ENCODE data around the gene RSPO1. TPM values are rescaled to one million over a fixed set of nuclear protein-coding genes. Genes with fewer than 3 reads are reported as not detected.
A peak's percentile ranks its signal among the peaks of the same experiment; 100 is the strongest.
"Not testable (repeated sequence)": the region's sequence is repeated elsewhere in the genome, so short reads cannot be mapped to it uniquely, and the experiment has no call there.

Gene RSPO1, protein sequence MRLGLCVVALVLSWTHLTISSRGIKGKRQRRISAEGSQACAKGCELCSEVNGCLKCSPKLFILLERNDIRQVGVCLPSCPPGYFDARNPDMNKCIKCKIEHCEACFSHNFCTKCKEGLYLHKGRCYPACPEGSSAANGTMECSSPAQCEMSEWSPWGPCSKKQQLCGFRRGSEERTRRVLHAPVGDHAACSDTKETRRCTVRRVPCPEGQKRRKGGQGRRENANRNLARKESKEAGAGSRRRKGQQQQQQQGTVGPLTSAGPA
- total RNA-seq, result 0.20 TPM

DNA sequence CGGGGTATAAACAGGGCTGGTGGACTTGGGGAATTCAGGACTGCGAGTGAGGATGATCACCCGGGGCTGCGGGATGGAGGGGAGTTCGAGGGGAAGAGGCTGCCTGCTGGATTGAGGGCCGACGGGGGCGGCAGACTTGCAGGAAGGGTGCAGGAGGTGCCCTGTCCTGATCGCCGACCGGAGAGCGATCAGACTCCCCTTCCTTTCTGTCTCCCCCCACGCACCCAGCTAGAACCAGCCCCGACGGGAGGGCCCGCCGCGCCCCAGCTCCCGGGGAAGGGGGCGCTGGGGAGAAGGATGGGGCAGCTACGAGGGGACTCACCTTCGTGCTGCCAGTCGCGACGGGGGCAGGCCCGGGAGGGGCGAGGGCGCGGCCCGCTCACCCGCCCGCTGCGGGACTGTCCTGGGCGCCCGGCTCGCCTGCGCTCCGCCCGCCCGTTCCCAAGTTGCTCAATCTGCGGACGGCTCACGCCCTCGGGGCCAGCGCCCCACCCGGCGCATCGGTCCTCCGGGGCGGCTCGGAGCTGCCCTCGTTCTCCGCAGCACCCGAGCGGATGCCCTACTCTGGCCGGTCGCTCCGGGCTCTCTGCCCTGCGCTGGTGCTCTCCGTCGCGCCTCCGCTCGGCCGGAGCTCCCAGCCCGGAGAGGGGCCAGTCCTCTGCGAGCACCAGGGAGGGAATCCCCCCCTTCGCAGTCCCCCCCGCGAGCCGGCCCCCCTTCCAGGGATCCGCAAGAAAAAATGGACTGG lies at the start of gene RSPO1:
TSS of gene RSPO1 (minus strand) at position 649 of the 748 bp plus-strand sequence. CDS start 5,231 bp downstream, outside the sequence.
- peak; percentile 57 for ATAC-seq

DNA sequence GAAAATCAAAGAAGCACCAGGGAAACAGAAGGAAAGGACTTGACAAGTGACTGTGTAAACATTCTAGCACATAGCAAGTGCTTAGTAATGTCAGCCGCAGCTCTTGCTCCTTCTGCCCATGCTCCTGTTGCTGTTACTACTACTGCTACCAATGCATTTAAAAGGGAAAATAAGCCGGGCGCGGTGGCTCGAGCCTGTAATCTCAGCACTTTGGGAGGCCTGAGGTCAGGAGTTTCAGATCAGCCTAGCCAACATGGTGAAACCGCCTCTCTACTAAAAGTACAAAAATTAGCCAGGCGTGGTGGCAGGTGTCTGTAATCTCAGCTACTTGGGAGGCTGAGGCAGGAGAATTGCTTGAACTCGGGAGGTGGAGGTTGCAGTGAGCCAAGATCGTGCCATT lies 49.5 kb upstream of the RSPO1 start:
- not testable (repeated sequence) for ATAC-seq

DNA sequence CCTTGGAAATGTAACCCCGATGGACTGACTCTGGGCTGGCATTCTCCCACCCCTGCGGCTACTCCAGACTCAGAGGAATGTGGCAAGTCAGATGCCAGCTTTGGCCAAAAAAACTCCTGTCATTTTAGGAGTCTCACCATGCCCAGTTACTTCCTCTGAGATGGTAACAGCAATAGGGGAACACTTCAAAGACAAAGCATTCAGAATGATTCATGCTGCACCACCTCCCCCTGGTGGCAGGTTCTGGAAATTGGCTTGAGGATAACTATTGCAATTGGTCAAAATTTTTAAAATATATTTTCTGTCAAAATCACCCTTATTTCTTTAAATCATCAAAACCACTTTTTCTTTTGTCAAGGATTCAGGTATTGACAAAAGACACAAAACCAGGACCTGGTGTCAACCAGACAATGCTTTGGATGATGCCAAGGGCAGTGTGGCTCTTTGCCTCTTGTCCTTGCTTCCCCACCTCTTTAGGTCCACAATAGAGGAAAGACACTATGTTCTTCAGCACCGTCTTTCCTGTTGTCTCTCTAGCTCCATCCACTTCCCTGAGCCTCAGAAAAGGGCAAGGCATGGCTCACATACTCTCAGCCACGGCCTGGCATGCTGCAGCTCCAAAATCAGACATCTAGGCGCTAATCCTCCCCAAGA lies 47.8 kb upstream of the RSPO1 start:
- peak; percentile 79 for ATAC-seq

DNA sequence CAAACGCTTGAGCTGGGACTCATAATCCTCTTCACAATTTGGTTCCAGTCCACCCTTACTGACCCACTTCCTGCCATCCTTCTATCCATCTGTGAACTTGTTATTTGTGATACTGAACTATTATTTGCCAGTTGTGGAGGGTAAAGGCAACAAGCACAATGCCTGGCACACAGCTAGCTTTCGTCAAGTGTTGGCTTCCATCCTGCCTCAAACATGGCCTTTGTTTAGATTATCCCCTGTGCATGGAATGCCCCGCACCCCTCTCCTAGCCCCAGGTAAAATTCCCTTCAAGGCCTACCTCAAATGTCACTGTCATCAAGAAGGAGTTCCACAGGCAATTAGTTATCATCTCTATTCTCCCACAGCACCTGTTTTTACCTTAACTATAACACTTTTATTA lies 46.2 kb upstream of the RSPO1 start:
- no peak for ATAC-seq

DNA sequence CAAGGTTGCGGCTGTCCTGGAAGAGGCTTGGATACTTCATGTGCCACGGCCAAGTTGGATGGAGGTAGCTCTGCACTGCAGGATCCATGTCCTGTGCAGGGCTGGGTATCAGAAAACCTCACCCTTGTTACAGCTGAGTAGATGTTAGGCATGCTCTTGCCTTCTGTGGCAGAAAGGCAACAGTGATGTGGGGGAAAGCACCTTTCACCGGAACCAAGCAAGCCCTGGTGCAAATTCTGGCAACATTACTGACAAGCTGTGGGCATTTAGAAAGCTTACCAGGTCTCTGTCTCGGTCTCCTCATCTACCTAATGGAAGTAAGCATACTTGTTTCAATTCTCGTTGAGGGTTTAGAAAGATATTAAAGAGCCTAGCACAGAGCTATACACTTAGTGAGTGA lies 43.1 kb upstream of the RSPO1 start:
- ATAC-seq, result no peak

DNA sequence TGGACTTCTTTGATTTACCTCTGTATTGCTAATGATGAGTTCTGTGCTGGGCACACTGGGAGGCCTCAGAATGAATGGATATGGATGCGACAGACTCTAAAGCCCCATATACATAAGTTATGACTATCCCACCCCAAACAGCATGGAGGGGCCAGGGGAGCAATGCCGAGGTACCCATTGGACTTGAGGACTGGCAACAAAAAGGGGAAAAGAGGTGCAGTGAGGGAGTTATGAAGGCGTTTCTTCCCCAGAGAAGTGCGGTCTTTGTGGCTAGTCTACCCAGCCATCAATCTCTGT lies 42.4 kb upstream of the RSPO1 start:
- ATAC-seq, result no peak

DNA sequence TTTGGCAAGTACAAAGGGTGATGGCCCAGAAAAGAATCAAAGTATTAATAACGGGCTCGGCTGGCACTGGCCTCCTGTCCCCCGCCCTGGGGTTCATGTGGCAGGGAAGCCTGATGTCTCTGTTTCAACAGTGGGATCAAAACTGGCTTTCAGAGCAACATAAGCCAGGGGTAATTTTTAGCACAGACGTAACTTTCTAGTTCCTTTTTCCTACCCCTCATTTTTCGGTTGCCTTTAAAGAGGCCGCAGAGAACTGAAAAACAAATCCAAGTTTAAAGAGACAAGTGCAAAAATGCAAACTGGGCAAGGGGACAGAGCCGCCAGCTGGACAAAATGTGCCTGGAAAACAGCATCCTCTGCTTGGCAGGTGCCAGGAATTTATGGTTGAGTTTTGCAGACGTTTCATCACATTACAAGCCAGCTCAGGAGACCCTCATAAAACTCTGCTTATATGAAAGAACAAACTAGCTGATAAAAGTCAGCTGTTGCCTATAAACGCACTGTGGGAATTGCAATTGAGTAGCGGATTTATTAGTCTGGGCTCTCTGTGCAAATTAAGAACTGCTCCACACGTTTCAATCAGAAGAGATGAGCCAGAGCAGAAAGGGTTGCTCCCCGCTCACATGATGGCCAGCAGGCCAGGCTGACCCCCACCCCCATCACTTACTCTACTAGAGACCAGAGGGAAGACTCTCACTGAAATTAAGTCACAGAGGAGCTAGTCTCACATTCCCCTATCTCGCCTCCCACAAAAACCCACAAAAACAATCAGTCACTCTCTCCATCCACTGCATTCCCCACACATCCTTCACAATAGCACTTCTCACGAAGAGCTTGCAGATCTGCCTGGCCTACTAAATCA lies 41.8 kb upstream of the RSPO1 start:
- ATAC-seq, result no peak

DNA sequence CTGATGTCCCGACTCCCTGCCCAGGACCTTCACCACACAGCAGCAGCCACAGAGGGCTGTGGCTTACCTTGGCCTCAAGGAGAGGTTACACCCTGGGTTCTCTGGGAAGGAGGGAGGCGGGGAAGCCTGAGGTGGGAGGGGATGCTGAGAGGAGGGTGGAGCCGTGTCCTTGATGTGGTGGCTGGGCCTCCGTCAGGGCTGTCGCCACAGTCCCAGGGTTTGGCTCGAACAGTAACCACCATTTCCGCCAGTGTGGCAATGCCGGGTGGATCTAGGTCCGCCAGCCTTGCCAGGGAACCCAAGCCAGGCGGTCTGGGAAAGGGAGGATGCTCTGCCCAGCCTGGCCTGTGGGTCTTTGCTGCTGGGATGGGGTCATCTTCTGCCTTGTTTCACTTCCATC lies 39.2 kb upstream of the RSPO1 start:
- ATAC-seq, result peak; percentile 36

DNA sequence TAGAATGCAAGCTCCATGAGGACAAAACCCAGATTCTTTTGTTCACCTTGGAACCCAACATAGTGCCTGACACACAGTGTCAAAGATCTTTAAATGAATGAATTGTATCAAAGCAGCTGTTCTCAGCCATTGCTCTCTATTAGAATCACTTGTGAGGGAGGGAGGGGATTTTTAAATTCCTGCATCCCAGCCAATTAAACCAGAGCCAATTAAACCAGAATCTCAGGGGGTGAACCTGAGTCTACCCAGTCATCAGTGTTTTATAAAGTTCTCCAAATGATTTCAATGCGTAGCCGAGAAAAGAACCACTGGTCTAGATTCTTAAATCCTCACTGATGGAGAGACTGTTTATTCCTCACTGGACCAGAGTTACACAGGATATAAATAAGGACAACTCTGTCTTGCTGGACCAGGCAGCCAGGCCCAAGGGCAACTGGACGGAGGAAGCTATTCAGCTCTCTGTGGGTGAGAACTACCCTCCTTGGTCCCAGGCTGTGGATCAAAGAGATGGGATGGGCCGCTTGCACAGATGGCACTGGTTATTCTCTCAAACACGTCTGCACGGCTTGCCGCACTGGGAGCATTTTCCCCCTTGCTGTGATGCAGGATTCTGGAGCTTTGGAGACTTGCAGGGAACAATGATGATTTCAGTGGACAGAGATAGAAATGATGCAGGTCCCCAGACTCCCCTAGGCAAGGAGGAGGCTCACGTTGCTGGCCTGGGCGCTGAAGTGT lies 37.6 kb upstream of the RSPO1 start:
- no peak for ATAC-seq

DNA sequence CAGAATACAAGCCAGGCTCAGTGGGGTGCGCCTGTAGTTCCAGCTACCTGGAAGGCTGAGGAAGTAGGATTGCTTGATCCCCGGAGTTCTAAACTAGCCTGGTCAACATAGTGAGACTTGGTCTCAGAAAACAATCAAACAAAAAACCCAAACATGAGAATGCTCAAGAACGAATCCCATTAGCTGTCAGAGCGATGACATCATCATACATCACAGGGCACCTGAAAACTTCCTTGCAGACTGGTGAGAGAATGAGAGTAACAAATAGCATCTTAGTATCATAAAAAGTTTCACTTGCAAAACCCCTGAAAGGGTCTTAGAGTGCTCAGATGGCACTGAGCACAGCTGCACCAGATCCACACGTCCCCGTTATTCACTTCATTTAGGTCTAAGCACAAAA lies 36.6 kb upstream of the RSPO1 start:
- no peak for ATAC-seq

DNA sequence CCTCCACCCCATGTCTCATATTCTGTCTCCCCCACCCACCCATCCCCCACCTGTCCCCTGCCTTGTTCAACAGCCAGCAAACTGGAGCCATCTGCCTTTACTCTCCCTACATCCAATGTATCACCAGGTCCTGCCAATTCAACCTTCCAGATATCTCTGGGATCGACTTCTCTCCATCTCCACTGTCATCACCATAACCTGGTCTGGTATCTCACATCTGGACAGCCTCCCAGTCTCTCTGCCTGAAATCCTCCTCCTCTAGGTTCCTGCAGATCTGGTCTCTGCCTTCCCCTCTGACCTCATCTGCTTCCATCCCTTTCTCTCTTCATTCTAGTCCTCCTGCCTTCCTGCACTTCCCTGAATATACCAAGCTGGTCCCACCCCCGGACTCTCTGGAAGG lies 35.4 kb upstream of the RSPO1 start:
- ATAC-seq, result no peak

DNA sequence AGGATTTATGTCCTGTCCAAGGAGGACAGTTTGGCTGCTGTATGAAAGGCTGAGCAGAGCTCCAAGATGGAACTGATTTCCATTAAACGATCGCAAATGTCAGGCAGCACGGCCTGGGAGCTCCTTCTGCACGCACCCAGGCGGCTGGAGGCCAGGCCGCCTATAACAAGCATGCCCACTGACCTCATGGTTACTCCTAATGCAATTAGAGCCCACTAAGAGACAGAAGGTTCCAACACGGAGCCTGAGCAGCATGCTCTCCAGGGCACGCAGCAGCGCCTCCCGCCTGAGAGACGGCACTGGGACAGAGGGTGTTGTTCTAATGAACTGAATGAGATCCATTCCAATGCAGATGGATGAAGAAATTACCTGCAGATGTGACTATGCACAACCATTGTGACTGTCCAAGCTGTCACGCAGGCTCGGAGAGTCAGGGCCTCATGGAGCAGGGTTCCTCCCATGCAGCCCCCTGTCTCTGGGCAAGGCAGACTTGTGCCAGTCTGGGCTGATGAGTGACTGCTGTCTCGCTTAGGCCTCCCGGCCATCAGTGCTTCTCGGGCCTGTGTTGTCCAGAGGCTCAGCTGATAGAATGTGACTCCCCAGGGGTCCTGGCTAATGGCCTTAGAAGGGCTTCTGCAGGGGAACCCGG lies 32.5 kb upstream of the RSPO1 start:
- no peak for ATAC-seq

DNA sequence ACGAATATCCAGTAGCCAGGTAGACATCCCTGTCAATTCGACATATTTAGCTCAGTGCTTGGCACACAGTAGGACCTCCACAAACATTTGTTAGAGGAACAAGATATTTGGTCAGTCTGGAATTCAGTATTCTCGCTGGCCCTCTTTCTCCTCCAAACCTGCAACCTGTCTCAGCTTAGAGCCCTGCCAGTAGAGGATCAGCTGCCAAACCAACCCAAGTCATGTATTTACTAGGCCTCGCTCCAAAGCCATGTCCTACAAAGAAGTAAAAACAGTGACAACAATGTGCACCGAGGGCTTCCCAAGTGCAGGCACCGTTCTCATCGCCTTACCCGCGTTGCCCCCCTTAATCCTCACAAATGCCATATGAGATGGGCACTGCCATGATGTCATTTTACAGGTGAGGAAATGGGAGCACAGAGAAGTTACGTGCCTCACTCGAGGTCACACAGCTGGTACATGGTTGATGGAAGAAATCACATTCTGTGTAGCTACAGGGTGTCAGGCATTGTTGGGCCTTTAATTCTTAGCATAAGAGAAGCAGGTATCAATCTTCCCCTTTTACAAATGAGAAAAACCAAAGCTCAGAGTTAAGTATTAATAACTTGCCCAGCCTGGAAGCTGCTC lies 31.7 kb upstream of the RSPO1 start:
- ATAC-seq, result no peak

DNA sequence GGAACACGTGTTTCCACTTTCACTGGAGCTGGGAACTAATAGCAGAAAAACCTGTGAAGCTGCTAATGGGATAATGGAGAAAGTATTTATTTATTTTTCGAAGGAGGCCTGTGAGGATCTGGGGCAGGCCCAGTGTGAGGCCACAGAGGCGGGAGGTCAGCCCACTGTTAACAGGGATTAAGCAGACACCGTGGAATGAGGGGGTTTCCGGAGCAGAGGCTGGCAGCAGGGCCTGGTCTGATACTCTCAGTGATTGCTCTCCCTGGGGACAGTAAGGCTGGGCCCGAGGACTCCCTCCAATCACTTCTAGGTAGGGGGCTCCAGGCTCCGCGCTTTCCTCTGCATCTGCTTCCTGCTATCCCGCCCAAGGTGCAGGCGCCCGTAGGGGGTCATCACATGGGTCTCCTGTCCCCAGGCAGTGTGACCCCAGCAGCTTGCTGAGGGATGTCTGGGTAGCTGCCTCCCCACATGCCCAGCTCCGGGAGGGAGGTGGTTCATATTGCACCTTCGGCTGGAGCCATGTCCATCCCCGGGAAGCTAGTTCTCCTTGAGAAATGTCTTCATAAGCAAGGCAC lies 28.8 kb upstream of the RSPO1 start:
- no peak for ATAC-seq

DNA sequence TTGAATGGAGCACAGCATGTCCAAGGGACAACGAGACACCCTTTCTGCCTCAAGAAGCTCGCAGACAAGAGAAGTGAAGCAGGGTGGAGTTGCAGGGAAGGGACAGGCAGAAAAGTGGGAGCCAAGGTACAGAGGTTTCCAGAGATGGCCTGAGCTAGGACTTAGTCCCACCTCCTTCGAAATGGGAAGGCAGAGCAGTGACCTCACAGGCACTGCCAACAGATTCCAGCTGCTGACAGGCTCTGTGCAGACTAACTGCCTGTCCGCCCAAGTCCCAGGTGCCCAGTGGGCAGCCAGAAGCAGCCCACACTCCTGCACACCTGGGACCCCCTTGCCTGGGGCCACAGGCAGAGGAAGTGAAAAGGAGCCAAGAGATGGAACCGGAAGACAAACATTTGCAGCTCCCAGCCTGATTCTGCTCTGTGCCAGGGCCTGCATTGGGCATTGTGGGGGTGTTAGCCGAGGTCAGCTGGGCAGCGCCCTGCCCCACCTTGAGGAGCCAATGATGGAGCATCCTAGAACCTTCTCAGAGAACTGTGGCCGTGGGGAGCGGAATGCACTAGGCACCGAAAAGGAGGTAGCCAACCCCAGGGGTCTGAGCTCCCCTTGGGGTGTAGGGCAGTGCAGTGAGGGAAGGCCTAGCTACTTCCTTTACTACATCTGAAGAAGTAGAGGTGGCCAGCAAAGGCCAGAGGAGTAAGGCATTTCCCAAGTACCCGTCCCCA lies 27.5 kb upstream of the RSPO1 start:
- no peak for ATAC-seq

DNA sequence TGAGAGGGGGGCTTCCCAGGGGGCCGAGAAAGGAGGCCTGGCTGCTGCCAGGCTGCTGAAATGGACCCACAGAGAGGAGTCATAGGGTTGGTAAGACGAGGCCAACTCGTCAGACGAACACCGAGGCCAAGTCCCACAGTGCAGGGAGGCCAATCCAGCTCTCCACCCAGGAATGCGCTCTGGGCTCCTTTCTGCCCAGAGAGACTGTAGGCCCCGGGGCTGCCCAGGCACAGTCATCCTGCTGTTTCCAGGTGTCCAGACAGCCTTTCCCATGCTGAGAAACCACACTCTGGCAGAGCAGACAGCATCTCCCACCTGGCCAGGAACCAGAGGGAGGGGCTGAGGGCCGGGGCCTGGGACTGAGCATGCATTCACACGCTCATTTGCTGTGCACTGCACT lies 26.7 kb upstream of the RSPO1 start:
- no peak for ATAC-seq

DNA sequence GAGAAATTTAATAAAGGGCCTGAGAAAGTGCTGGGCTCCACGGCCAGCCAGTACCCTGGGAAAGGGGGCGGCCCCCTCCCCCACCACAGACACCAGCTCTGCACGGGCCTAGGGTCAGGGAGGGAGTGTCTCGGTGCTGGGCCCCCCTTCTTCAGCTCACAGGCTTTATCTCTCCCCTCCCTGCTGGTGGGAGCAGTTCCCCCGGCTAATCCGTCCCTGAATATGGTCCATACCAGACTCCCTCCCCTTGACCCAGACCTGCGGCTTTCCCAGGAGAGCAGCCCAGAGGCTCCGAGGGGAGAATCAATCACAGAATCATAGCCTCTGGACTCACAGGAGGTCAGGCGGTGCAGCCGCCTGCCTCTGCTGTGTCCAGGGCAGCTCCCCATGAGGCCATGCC lies 26.0 kb upstream of the RSPO1 start:
- no peak for ATAC-seq

DNA sequence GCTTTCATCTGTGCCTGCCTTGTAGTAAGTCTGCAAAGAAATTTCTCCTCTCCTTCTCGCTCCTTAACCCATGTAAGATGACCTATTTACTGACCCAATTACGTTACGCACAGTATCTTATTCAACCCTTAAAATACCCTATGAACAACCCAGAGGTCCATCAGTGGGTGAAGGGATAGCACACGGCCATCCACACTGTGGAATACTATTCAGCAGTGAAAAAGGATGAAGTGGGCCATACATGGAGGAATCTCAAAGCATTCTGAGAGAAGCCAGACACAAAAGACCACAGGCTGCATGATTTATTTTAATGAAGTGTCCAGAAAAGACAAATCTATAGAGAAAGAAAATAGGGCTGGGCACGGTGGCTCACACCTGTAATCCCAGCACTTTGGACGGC lies 23.8 kb upstream of the RSPO1 start:
- ATAC-seq, result no peak

DNA sequence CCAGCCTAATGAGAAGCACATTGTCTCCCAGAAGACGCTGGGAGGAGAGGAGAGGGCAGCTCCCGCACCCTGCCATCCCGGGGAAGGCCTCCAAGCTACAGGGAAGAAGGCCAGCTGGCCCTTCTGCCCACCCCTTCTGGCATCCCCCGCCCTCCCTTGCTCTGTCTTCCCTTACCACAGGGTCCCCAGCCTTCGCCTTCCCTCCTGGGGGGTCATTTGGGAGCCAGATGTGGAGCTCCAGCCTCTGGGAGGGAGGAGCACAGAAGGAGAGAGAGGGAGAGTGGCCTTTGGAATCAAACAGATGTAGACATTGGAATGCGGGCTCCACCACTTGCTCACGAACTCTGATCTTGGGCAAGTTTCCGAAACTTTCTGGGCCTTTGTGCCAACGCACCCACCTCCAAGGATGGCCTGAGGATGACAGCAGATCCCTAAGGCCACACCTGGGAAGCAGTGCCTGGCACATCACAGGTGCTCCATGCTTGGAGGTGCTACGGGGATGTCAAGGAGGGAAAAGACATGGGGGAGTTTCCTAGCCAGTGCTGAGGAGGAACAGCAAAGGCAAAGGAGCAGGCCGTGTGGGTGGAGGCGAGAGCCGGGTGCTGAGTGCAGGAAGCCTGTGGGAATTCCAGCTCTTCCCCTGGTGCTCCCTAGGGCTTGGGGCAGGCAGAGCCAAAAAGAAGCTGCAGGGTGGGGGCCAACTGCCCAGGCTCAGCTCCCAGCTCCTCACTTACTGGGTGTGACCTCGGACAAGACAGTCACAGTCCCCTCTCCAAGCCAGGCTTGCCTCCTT lies 23.1 kb upstream of the RSPO1 start:
- no peak for ATAC-seq

All from esophagus mucosa (tissue), 1 donor.